ENCODE results near the gene TH. TPM values are rescaled to one million over a fixed set of nuclear protein-coding genes. Genes with fewer than 3 reads are reported as not detected.

Gene TH
- total RNA-seq, 1 donor from 2014 or later = 2.0 TPM

DNA sequence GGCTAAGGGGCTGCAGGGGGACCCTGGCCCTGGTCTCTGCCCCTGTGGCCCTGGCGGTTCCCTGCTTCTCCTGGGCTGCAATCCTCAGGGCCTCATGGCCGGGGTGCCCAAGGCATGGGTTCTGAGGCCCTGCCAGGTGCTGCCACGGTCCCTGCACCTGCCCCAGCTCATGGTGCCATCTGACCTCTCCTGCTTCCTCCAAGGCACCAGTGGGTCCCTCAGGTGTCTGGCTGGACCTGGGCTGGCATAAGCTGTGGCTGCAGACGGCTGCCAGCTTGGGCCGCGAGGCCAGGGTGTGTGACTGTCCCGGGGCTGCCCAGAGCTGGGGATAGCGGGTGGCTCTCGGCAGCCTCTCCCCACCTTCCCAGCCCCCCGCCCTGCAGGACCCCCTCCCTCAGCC lies 12.6 kb downstream of the TH start:
- TF ChIP-seq, protein P1, sequence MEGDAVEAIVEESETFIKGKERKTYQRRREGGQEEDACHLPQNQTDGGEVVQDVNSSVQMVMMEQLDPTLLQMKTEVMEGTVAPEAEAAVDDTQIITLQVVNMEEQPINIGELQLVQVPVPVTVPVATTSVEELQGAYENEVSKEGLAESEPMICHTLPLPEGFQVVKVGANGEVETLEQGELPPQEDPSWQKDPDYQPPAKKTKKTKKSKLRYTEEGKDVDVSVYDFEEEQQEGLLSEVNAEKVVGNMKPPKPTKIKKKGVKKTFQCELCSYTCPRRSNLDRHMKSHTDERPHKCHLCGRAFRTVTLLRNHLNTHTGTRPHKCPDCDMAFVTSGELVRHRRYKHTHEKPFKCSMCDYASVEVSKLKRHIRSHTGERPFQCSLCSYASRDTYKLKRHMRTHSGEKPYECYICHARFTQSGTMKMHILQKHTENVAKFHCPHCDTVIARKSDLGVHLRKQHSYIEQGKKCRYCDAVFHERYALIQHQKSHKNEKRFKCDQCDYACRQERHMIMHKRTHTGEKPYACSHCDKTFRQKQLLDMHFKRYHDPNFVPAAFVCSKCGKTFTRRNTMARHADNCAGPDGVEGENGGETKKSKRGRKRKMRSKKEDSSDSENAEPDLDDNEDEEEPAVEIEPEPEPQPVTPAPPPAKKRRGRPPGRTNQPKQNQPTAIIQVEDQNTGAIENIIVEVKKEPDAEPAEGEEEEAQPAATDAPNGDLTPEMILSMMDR (IDR thresholded peaks at IDR 0.05) = no peak
- TF ChIP-seq EZH2phosphoT487 (IDR thresholded peaks at IDR 0.05) = no peak
- no peak for TF ChIP-seq EZH2 (IDR thresholded peaks at IDR 0.05)
- Mint-ChIP-seq H3K9me3 (no peaks in the 10 kb centered on the region), H3K27me3 (ENCODE audit: insufficient read depth, low read depth) (peaks cover 3% of the 10 kb centered on the region), H3K27ac (no peak overlapping the region), H3K4me3 (no peak overlapping the region), H3K4me1 (no peaks in the 10 kb centered on the region), H3K36me3 (no peaks in the 10 kb centered on the region)
- no peaks in the 10 kb centered on the region for H3K4me1 ChIP-seq
- H3F3A ChIP-seq (ENCODE audit: low read depth) = no peaks in the 10 kb centered on the region
- H3K27me3 ChIP-seq = no peaks in the 10 kb centered on the region
- H3K36me3 ChIP-seq = no peaks in the 10 kb centered on the region
- no peak overlapping the region for H3K9ac ChIP-seq
- no peak overlapping the region for H3K4me2 ChIP-seq
- H3K4me3 ChIP-seq = no peak overlapping the region
- no peak overlapping the region for H2AFZ ChIP-seq (replicated peaks)
- no peak overlapping the region for H3K27ac ChIP-seq
- H3K79me2 ChIP-seq (ENCODE audit: low read depth) = no peaks in the 10 kb centered on the region
- no peaks in the 10 kb centered on the region for H4K20me1 ChIP-seq (ENCODE audit: low read depth)
- no peak for DNase-seq (ENCODE audit: low spot score)
- H3K9me3 ChIP-seq (ENCODE audit: low read depth) = no peaks in the 10 kb centered on the region

DNA sequence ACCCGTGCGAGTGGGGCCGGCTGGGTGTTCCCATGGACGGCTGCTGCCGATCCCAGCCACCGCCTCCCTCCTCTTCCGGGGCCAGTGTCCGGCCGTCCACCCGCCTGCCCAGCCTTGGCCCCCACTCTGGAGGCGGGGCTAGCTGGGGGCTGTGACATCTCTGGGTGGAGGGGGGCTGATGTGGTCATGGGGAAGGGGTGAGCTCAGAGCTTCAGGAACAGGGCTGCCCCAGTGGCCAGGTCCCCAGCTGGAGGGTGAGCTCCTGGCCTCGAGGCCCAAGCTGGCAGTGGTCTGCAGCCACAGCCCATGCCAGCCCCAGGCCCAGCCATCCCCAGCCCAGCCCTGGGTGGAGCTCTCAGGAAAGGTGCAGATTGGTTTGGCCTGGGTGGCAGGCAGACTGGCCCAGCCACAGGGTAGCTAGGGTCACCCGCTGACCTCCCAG lies 13.3 kb downstream of the TH start:
- no peak overlapping the region for H3K9ac ChIP-seq

DNA sequence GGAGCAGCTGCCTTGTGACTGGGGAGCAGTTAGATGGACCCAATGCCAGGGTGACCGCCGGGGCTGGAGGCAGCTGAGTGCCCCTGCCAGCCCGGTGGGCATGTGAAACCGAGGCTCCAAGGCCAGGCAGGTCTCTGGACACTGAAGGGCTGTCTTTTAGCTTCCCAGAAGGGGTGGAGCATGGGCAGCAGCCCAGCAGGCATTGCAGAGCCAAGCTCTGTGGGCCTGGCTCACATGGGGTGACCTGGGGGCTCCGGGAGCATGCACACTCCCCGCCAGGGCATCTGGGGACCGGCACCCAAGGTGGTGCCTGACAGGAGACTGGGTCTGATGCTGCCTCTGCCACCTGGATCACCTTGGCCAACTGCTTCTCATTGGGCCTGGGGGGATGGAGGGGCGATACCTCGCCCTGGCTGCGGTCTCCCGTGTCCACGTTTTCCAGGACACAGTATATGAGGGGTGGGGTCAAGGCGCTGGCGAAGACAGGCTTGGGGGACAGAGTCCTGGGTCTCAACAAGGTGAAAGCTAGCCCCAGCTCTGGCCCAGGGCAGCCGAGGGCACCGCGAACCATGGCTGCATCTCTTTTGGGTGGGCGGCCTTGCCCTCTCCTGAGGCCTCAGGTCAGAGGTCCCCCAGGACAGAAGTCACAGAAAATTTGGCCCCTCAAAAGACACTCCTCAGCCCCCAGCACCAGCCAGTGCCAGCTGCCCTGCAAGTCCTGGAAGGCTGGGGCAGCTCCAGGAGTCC lies 14.1 kb downstream of the TH start:
- Mint-ChIP-seq H3K27ac (no peak overlapping the region), H3K4me1 (no peaks in the 10 kb centered on the region), H3K9me3 (no peaks in the 10 kb centered on the region), H3K4me3 (no peak overlapping the region), H3K27me3 (ENCODE audit: insufficient read depth, low read depth) (peaks cover 4% of the 10 kb centered on the region), H3K36me3 (no peaks in the 10 kb centered on the region)
- H3K27me3 ChIP-seq = no peaks in the 10 kb centered on the region
- H2AFZ ChIP-seq (replicated peaks) = no peak overlapping the region
- no peaks in the 10 kb centered on the region for H3K79me2 ChIP-seq (ENCODE audit: low read depth)
- TF ChIP-seq, protein P1 (IDR thresholded peaks at IDR 0.05) = no peak
- TF ChIP-seq EZH2 (IDR thresholded peaks at IDR 0.05) (no peak), EZH2phosphoT487 (IDR thresholded peaks at IDR 0.05) (no peak)
- no peaks in the 10 kb centered on the region for H3K4me1 ChIP-seq
- no peak overlapping the region for H3K4me3 ChIP-seq
- no peak for DNase-seq (ENCODE audit: low spot score)
- no peaks in the 10 kb centered on the region for H3F3A ChIP-seq (ENCODE audit: low read depth)
- no peak overlapping the region for H3K9ac ChIP-seq
- H3K36me3 ChIP-seq = no peaks in the 10 kb centered on the region
- H3K27ac ChIP-seq = no peak overlapping the region
- H3K4me2 ChIP-seq = no peak overlapping the region
- H3K9me3 ChIP-seq (ENCODE audit: low read depth) = no peaks in the 10 kb centered on the region
- no peaks in the 10 kb centered on the region for H4K20me1 ChIP-seq (ENCODE audit: low read depth)

More for the DNA sequence above, 13.3 kb downstream of the TH start:
- H3F3A ChIP-seq (ENCODE audit: low read depth) = no peaks in the 10 kb centered on the region
- no peaks in the 10 kb centered on the region for H3K36me3 Mint-ChIP-seq
- H3K4me1 Mint-ChIP-seq = no peaks in the 10 kb centered on the region
- no peak overlapping the region for H3K27ac ChIP-seq
- H3K4me1 ChIP-seq = no peaks in the 10 kb centered on the region
- H3K36me3 ChIP-seq = no peaks in the 10 kb centered on the region
- peaks cover 4% of the 10 kb centered on the region for H3K27me3 Mint-ChIP-seq (ENCODE audit: insufficient read depth, low read depth)
- no peak overlapping the region for H3K4me2 ChIP-seq
- DNase-seq (ENCODE audit: low spot score) = no peak
- no peaks in the 10 kb centered on the region for H3K79me2 ChIP-seq (ENCODE audit: low read depth)
- H3K27me3 ChIP-seq = no peaks in the 10 kb centered on the region
- no peak overlapping the region for H3K4me3 ChIP-seq
- no peak for TF ChIP-seq EZH2phosphoT487 (IDR thresholded peaks at IDR 0.05)
- TF ChIP-seq, protein P1 (IDR thresholded peaks at IDR 0.05) = no peak
- no peaks in the 10 kb centered on the region for H3K9me3 ChIP-seq (ENCODE audit: low read depth)
- H3K4me3 Mint-ChIP-seq = no peak overlapping the region
- no peaks in the 10 kb centered on the region for H4K20me1 ChIP-seq (ENCODE audit: low read depth)
- no peaks in the 10 kb centered on the region for H3K9me3 Mint-ChIP-seq
- no peak overlapping the region for H3K27ac Mint-ChIP-seq
- H2AFZ ChIP-seq (replicated peaks) = no peak overlapping the region

Measured in neural progenitor cell (in vitro differentiated cells).